HepG2 (cell line): Measurements from ENCODE around the gene CEMP1. TPM values are rescaled to one million over a fixed set of nuclear protein-coding genes. Genes with fewer than 3 reads are reported as not detected.
A peak's percentile ranks its signal among the peaks of the same experiment; 100 is the strongest.

ENCODE experiments used
- CBX5 ChIP-seq: sonication (generic); formaldehyde crosslinking; IDR thresholded peaks from 2 replicates; pipeline ENCODE4 v1.4.0; 2020; ENCODE audit warnings: missing genetic modification reagents, borderline replicate concordance
- ELF3 ChIP-seq: IDR thresholded peaks from 2 replicates; pipeline ENCODE4 v1.6.1; 2016; ENCODE audit warnings: missing genetic modification reagents, missing compliant biosample characterization
- ETV5 ChIP-seq: IDR thresholded peaks from 2 replicates; pipeline ENCODE4 v1.6.1; 2018; ENCODE audit warnings: missing biosample characterization, missing genetic modification reagents, inconsistent platforms, borderline replicate concordance
- HMGXB4 ChIP-seq, 2 experiments: sonication (generic) in 1 of 2; formaldehyde crosslinking in 1 of 2; IDR thresholded peaks; 2 replicates each; pipeline versions ENCODE4 v1.4.0 to v1.6.1; 2018 to 2020; ENCODE audit warnings: missing genetic modification reagents in 2 of 2, borderline replicate concordance in 1 of 2, low read depth in 1 of 2, mild to moderate bottlenecking in 1 of 2, missing biosample characterization in 1 of 2
- HOXA3 ChIP-seq: sonication (generic); formaldehyde crosslinking; IDR thresholded peaks from 2 replicates; pipeline ENCODE4 v1.5.0; 2020; ENCODE audit warnings: missing genetic modification reagents
- KDM5B ChIP-seq: sonication (generic); formaldehyde crosslinking; IDR thresholded peaks from 2 replicates; pipeline ENCODE4 v1.4.0; 2020; ENCODE audit warnings: missing genetic modification reagents, mild to moderate bottlenecking, borderline replicate concordance
- MIER3 ChIP-seq: IDR thresholded peaks from 2 replicates; pipeline ENCODE4 v1.6.1; 2016; ENCODE audit warnings: missing compliant biosample characterization, borderline replicate concordance
- PAXIP1 ChIP-seq: sonication (generic); formaldehyde crosslinking; conservative IDR thresholded peaks from 2 replicates; pipeline ENCODE4 v1.4.0; 2020; ENCODE audit warnings: mild to moderate bottlenecking, missing genetic modification reagents, moderate library complexity
- RXRA ChIP-seq: sonication (generic); formaldehyde crosslinking; IDR thresholded peaks from 2 replicates; pipeline ENCODE4 v1.5.1; 2020; ENCODE audit warnings: missing genetic modification reagents
- SAP130 ChIP-seq: IDR thresholded peaks from 2 replicates; pipeline ENCODE4 v1.6.1; 2016; ENCODE audit warnings: low read depth
- TARDBP ChIP-seq: sonication (generic); formaldehyde crosslinking; IDR thresholded peaks from 2 replicates; pipeline ENCODE4 v1.8.0; 2022; ENCODE audit warnings: mild to moderate bottlenecking, missing genetic modification reagents
- ZNF263 ChIP-seq: sonication (generic); formaldehyde crosslinking; IDR thresholded peaks from 2 replicates; pipeline ENCODE4 v1.4.0; 2020; ENCODE audit warnings: missing genetic modification reagents
- polyA plus RNA-seq, 8 experiments: library from polyadenylated mRNA; depleted of rRNA in 3 of 8; stranded (reverse) in 7 of 8; unstranded in 1 of 8; fragments of >200 nt; fragmentation: Illumina TruSeq in 4 of 8; extraction: Trizol in 4 of 8; gene quantifications; 2 replicates each; pipeline versions ENCODE4 v1.2.1 to v1.2.3, GENCODE V29; 2011 to 2016; ENCODE audit warnings: low read depth in 4 of 8, missing spikeins in 1 of 8, mixed read lengths in 1 of 8; ENCODE audit not compliant: insufficient read depth in 1 of 8
- total RNA-seq, 5 experiments: library from RNA; depleted of rRNA; stranded (reverse); fragments of >200 nt; fragmentation: Illumina TruSeq; extraction: Trizol; gene quantifications; 2 replicates each; pipeline ENCODE4 v1.2.3, GENCODE V29; 2016; ENCODE audit warnings: low read depth in 1 of 5
- TF ChIP-seq, protein P1 (sequence below): sonication (generic); formaldehyde crosslinking; IDR thresholded peaks from 2 replicates; pipeline ENCODE4 v1.4.0; 2020; ENCODE audit warnings: missing genetic modification reagents
- TF ChIP-seq, protein P2 (sequence below): IDR thresholded peaks from 2 replicates; pipeline ENCODE4 v1.6.1; 2012; ENCODE audit warnings: inconsistent platforms
- TF ChIP-seq, protein P3 (sequence below): sonication (generic); formaldehyde crosslinking; IDR thresholded peaks from 2 replicates; pipeline ENCODE4 v1.4.0; 2020; ENCODE audit warnings: missing genetic modification reagents, borderline replicate concordance
- TF ChIP-seq, protein P4 (sequence below): sonication (generic); IDR thresholded peaks from 2 replicates; pipeline ENCODE4 v1.6.1; 2016; ENCODE audit warnings: low read depth, borderline replicate concordance

Gene CEMP1
- total and polyA plus RNA-seq, 2 of the 13 experiments (the other 11 are each of a cell fraction or from before 2014, with no cell fraction given), result not detected

DNA sequence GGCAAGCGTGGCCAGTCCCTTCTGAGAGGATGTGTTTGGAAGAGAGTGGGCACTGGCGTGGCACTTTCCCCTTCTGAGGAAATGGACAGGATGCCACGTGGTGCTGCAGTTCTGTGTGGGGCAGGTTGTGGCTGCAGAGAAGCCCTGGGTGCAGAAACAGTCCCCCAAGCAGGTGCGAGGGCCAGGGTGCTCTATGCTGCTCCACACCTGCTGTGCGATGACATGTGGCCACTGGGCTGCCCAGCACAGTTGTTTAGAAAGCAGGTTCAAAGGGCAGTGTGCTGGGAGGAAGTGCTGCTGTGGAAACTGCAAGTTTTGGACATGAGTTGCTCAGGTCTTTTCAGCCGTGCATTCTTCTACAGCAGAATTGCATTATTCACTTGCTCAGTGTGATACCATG is 10.2 kb upstream of the CEMP1 start (continued):
- TF ChIP-seq, protein P1, sequence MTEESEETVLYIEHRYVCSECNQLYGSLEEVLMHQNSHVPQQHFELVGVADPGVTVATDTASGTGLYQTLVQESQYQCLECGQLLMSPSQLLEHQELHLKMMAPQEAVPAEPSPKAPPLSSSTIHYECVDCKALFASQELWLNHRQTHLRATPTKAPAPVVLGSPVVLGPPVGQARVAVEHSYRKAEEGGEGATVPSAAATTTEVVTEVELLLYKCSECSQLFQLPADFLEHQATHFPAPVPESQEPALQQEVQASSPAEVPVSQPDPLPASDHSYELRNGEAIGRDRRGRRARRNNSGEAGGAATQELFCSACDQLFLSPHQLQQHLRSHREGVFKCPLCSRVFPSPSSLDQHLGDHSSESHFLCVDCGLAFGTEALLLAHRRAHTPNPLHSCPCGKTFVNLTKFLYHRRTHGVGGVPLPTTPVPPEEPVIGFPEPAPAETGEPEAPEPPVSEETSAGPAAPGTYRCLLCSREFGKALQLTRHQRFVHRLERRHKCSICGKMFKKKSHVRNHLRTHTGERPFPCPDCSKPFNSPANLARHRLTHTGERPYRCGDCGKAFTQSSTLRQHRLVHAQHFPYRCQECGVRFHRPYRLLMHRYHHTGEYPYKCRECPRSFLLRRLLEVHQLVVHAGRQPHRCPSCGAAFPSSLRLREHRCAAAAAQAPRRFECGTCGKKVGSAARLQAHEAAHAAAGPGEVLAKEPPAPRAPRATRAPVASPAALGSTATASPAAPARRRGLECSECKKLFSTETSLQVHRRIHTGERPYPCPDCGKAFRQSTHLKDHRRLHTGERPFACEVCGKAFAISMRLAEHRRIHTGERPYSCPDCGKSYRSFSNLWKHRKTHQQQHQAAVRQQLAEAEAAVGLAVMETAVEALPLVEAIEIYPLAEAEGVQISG, result peak; percentile 59; the same call in 1 of the 2 replicates
- TF ChIP-seq ETV5 (CRISPR knock-in tag) (peak; percentile 67; the same call in 1 of the 2 replicates), ELF3 (CRISPR knock-in tag) (peak; percentile 80; the same call in 1 of the 2 replicates), ZNF263 (CRISPR knock-in tag) (0 out of 2 replicates have a peak, but pooled peaks have one; percentile 14), MIER3 (CRISPR knock-in tag) (0 out of 2 replicates have a peak, but pooled peaks have one; percentile 31), HOXA3 (CRISPR knock-in tag) (peak; percentile 74), HMGXB4 (CRISPR knock-in tag; IDR thresholded peaks at IDR 0.05; ENCODE audit: borderline replicate concordance in 1 of 2, low read depth in 1 of 2) (0 out of 4 replicates have a peak, but pooled peaks of 1 of the 2 experiments have one; percentile 39), PAXIP1 (CRISPR knock-in tag) (peak; percentile 84), TARDBP (CRISPR knock-in tag) (peak; percentile 25; the same call in 1 of the 2 replicates), KDM5B (CRISPR knock-in tag) (peak; percentile 54; the same call in 1 of the 2 replicates), CBX5 (CRISPR knock-in tag) (peak; percentile 49; the same call in 1 of the 2 replicates), RXRA (CRISPR knock-in tag) (0 out of 2 replicates have a peak, but pooled peaks have one; percentile 24), SAP130 (CRISPR knock-in tag) (peak; percentile 95)
- TF ChIP-seq, protein P2, sequence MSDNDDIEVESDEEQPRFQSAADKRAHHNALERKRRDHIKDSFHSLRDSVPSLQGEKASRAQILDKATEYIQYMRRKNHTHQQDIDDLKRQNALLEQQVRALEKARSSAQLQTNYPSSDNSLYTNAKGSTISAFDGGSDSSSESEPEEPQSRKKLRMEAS, result peak; percentile 86
- TF ChIP-seq, protein P3, sequence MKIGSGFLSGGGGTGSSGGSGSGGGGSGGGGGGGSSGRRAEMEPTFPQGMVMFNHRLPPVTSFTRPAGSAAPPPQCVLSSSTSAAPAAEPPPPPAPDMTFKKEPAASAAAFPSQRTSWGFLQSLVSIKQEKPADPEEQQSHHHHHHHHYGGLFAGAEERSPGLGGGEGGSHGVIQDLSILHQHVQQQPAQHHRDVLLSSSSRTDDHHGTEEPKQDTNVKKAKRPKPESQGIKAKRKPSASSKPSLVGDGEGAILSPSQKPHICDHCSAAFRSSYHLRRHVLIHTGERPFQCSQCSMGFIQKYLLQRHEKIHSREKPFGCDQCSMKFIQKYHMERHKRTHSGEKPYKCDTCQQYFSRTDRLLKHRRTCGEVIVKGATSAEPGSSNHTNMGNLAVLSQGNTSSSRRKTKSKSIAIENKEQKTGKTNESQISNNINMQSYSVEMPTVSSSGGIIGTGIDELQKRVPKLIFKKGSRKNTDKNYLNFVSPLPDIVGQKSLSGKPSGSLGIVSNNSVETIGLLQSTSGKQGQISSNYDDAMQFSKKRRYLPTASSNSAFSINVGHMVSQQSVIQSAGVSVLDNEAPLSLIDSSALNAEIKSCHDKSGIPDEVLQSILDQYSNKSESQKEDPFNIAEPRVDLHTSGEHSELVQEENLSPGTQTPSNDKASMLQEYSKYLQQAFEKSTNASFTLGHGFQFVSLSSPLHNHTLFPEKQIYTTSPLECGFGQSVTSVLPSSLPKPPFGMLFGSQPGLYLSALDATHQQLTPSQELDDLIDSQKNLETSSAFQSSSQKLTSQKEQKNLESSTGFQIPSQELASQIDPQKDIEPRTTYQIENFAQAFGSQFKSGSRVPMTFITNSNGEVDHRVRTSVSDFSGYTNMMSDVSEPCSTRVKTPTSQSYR, result peak; percentile 38; the same call in 1 of the 2 replicates
- TF ChIP-seq, protein P4, sequence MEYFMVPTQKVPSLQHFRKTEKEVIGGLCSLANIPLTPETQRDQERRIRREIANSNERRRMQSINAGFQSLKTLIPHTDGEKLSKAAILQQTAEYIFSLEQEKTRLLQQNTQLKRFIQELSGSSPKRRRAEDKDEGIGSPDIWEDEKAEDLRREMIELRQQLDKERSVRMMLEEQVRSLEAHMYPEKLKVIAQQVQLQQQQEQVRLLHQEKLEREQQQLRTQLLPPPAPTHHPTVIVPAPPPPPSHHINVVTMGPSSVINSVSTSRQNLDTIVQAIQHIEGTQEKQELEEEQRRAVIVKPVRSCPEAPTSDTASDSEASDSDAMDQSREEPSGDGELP, result peak; percentile 64; the same call in 1 of the 2 replicates
